HG03439 (cell line): ENCODE results near the gene PLB1.

Source experiments
- ATAC-seq: cut with Tn5 transposase; IDR thresholded peaks from one replicate; pipeline ENCODE4 v1.9.1; 2021; ENCODE audit warnings: mild to moderate bottlenecking, moderate library complexity; ENCODE audit not compliant: unreplicated experiment

The PLB1 gene

DNA sequence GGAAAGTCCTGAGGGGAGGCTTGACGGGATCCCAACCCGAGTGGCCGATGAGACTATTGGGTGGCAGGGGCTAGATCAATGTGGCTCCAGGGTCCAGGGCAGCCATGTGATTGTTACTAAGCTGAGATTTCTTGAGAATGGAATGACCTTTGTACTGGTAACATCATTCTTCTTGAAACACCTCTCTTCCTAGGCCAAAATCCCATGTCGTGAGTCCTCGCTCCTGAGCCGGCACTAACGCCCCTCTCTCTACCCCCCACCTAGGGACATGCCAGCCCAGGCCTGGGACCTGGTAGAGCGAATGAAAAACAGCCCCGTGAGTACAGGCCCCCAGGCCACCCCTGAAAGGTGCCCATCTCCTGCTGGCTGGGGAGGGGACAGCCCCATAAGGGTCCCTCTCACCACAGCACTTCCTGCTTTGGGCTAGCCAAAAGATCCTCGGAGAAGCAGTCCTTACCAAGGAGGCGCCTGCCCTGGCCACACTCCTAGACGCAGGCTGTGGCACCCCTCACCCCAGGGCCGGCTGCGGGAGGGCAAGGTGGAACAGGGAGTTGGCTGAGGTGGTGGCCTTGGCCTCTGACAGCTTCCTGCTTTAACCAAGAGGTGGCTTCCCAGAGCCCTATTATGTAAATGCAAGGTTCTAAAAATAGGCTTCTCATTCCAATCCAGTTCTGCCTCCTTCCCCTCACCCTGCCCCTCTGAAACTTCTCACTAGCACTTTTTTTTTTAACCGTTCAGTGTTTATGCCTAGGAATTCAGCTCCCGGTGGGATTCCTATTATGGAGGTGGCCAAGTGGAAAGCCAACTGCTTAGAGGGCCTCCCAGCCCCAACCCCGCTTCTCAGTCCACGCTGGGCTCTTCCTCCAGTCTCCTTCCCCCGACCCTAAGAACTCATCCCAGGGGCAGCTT, 129.2 kb downstream of the PLB1 start:
- ATAC-seq: no peak

- no peak for ATAC-seq
Observed at GRCh38 chr2:28626376-28626775, 130.5 kb downstream of the PLB1 start.

DNA sequence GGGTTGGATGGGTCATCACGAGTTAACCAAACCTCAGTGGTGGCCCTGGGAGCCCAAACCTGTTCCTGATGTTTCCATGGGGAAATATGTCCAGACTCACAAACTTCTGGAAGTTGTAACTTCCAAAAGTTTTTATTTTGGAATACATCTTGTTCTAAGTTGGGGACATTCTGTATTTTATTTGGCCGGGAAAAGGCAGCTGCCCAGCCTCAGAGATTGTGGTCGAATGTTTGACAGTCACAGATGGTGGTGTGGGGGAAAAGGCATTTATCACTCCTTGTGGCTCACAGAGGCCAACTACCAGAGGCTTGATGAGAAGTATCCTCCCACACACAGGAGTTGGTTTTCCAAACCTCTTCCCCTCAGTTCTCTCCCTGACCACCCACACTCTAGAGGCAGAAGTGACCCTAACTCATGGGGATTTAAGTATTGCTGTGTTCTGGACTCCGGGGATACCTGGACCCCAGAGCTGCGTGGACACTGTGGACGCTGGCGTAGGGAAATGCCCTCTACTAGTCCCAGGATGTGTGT, 131.1 kb downstream of the PLB1 start:
- no peak for ATAC-seq

GRCh38 chr2:28627722-28628480, 132.0 kb downstream of the PLB1 start:
- no peak for ATAC-seq

- no peak for ATAC-seq
Observed at GRCh38 chr2:28628506-28628905, 132.6 kb downstream of the PLB1 start.

GRCh38 chr2:28628987-28629386, 133.1 kb downstream of the PLB1 start:
- ATAC-seq: no peak

GRCh38 chr2:28629910-28630309, 134.1 kb downstream of the PLB1 start:
- no peak for ATAC-seq

DNA sequence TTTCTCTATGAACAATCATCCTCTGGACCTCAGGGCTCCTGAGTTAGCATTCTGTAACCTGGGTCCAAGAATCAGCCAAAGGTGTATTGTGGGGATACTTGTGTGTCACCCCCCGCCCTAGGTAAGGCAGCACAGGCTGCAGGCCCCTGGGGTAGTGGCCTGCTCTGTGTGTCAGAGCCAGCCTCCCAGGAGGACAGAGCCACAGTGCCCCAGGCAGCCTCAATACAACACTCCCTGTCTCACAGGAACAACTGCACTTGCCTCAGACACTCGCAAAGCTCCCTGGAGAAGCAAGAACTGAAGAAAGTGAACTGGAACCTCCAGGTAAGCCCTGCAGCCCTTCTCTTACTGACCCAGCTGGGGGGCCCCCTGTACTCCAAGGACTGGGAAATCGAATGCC, 134.5 kb downstream of the PLB1 start:
- no peak for ATAC-seq

GRCh38 chr2:28631514-28632206, 135.8 kb downstream of the PLB1 start:
- ATAC-seq: no peak

DNA sequence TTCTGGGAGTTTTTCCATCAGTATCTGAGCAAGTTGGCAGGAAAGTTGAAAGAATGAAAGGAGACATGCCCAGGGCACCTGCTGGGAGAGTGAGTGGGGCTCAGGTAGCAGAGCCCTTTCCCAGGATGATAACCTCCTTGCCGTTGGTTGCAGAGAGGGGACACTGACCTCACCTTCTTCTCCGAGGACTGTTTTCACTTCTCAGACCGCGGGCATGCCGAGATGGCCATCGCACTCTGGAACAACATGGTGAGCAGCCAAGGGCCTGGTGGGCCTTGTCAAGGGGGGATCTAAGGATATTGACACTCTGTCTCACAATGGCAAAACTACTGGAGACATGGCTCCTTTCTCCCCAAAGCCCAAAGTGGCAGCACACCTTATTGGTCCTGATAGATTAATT, 136.9 kb downstream of the PLB1 start:
- no peak for ATAC-seq

DNA sequence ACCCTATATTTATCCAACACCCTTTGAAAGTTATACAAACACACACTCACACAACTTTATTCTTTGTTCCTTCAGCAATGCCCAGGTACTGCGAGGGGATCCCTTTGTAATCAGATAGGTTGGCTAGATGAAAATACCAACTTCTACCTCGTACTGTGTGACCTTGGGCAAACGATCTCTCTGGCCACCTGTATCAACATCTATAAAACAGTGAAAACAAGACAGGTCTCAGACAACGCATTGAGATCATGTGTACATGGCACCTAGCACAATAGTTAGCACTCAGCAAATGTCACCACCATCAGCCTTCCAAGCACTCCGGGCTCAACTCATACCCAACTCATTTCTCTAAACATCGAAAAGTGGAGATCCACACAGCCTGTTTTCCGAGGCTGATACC, 137.3 kb downstream of the PLB1 start:
- no peak for ATAC-seq

DNA sequence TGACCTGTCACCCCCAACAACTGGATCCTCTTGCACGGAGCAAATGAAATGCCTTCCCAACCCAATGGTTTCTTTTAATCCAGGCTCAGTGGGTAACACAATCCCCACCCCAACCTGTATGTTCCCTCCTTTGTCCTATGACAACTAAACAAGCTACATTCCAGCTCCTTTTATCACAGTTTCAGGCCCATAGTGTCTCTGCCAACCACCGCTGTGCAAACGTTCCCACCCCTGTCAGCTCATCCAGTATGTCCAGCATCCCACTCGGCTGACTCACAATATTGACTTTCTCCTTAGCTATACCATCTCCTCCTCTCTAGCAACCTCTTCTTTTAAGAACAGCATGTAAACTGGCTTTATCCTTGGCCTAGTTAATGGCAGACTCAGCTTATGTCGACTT, 137.9 kb downstream of the PLB1 start:
- no peak for ATAC-seq

DNA sequence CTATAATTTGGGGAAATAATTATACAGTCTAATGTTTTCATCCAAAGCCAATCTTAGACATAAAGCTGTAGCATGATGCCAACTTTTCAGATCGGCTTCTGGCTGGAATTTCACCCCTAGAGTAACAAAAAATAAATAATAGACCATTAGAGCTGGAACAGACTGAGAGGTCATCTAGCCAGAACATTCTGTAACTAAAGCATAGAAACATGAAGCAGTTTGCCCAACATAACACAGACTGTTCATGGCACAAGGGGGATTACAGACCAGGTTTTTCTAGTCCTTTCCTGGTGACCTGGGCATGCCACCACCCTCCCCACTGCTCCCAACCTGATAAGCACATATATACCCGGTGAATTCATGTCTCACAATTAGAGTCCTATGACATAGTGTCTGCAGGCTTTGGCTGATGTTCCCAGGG, 139.3 kb downstream of the PLB1 start:
- no peak for ATAC-seq

DNA sequence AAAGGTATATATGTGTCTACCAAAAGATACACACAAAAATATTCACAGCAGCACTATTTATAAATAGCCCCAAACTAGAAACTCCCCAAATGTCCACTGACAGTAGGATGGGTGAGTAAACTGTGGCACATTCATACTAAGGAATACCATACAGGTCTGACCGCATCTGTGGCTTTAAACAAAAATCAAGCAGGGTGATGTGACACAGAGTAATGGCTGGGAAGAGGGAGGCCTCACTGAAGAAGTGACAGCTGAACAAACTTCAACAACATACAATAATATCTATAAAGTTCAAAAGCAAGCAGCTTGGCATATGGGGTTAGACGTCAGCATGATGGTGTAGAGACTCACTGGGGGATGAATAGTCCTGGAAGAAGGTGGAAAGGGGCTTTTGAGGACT, 140.6 kb downstream of the PLB1 start:
- no peak for ATAC-seq

GRCh38 chr2:28637066-28638047, 141.5 kb downstream of the PLB1 start:
- no peak for ATAC-seq

DNA sequence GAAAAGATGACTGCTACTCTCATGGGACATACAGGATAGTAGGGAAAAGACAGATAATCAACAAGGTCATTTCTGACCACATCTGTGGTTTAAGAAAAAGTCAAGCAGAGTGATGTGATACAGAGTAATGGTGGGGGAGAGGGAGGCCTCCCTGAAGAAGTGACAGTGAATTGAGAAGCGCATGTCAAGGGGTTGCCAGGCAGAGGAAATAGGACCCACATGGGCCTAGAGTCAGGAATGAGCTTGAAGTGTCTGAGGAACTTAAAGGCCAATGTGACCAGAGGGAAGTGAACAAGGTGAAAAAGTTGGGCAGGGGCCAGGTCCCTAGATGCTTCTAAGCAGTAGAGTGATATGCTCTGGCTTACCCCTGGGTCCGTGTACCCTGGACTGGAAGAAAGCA, 142.2 kb downstream of the PLB1 start:
- no peak for ATAC-seq

GRCh38 chr2:28639092-28639691, 143.3 kb downstream of the PLB1 start:
- ATAC-seq: no peak

GRCh38 chr2:28639836-28640235, 144.0 kb downstream of the PLB1 start:
- ATAC-seq: no peak

- no peak for ATAC-seq
Observed at GRCh38 chr2:28640260-28640907, 144.5 kb downstream of the PLB1 start.
